HG02571 (cell line): ENCODE data around the gene TCOF1.

Experiments
- ATAC-seq: cut with Tn5 transposase; IDR thresholded peaks from one replicate; pipeline ENCODE4 v1.9.1; 2021; ENCODE audit warnings: mild to moderate bottlenecking, moderate library complexity; ENCODE audit not compliant: unreplicated experiment

Gene TCOF1

DNA sequence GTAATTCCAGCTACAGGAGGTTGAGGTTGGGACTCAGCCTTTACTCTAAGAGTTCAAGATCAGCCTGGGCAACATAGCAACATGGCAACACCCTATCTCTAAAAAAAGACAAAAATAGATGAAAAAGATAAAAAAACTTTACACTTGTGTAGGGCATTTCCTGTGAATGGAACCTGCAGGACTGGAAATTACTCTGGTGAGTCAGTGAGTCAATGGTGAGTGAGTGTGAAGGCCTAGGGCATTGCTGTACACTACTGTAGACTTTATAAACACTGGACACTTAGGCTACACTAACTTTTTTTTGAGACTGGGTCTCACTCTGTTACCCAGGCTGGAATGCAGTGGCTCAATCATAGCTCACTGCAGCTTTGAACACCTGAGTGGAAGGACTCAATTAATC lies 35.3 kb upstream of the TCOF1 start:
- ATAC-seq: no peak

DNA sequence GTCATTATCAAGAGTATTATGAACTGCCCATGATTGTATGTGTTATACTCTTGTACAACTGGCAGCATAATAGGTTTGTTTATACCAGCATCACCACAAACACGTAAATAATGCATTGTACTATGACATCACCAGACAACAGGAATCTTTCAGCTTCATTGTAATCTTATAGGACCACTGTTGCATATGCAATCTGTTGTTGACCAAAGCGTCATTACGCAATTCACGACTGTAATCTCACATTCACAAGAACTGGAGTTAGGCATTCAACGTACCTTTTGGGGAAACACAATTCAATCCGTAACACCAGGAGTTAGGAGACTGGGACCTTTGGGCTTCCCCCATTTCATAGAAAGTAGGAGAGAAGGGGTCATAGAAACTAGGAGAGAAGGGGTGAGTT lies 34.4 kb upstream of the TCOF1 start:
- no peak for ATAC-seq

DNA sequence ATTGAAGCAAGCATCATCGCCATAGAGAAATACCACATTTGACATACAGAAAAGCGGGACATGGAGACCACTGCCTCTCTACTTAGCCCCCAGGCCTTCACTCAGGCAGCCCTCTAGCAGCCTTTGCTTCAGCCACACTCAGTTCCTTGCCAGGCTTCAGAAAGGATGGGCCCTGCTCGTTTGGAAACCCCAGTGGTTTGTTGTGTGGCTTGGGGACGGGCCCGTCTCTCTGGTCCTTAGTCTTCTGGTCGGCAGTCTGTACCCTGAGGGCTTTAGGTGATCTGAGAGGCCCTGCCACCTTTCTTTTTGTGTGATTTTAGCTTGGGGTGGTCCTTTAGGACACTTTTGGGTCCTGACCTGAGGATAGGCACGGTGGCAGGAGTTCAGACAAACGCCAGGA lies 33.7 kb upstream of the TCOF1 start:
- no peak for ATAC-seq

DNA sequence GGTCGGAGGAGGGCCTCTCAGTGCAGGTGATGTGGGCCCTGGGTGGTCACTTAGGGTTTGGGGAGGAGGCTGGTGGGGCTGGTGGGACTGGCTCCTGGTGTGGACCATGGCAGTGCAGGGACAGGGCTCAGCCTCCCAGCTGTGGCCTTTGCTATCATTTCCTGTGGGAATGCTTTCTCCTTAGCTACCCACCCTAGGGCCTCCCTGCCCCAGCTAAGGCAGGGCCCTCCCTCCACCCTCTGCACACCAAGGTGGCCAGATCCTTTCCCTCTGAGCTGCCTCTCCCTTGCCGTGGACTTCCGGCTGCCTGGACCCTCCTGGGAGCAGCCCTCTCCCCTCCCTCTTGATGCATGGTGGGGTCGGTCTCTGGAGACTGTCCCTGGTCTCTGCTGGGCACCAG lies 32.1 kb upstream of the TCOF1 start:
- ATAC-seq: no peak

DNA sequence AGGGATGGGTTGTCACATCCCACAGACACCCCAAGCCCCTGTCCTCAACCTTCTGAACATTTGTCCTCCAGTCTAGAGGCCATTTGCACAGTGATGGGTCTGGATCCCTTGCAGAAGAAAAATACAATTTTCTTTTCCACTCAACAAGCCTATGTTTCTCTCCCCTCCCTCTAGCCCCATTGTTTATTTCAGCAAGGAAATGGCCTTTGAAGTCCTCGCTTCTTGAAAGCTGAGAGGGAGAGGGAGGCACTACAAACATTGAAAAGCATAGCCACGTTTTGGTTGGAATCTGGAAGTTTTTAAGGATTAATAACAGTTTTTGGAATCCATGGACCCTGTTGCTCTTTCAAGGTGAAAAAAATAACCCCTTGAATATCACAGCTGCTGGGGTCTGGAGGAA lies 30.8 kb upstream of the TCOF1 start:
- no peak for ATAC-seq

DNA sequence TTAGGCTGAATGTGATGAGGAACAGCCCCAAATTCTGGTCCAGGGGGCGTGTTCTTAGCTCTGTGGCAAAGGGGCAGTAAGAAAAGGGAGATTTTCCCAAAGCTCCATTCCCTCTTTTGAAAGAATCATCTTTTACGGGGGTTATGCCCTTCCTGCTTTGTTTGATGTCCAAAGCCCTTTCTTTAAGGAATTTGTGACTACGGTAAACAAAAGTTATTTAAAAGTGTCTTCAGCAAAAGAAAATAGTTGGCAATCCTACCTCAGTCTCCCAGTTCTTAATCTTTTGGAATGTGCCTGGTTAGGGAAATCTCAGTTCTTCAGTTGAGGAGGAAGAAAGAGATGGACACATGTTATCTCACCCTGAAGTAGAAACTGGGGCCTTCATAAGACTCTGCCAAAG lies 30.4 kb upstream of the TCOF1 start:
- no peak for ATAC-seq

DNA sequence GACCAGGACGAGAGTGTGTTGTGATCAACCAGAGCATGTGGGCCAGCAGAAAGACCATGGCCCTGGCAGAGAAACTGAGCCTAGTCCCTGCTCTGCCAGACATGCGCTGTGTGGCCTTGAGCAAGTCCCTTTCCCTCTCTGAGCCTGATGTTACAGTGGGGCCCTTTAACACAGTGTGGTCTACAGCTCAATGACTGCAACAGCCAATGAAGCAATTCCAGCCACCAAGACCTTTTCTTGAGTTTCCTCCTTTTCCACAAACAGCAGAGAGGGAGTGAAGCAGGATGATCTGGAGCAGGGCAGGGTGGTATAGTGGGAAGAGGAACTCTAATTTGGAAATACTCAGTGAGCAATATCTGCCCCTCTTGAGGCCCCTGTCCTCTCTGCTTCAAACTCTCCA lies 29.0 kb upstream of the TCOF1 start:
- no peak for ATAC-seq

DNA sequence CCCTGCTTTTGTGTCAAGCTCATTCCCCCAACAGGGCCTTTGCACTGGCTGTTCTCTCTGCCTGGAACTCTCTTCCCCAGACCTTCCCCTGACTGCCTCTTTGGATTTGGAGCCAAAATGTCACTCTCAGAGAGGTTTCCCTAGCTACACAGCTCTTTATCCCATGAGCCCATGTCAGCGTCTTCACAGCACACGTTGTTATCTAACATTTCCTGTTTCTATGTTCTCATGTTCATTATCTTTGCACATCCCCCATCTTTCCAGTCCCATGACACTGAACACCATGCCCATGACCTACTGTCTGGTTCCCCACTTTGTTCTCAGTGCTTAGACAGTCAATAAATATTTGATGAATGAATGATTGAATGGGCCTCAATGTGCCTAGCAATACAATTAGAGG lies 28.5 kb upstream of the TCOF1 start:
- ATAC-seq: no peak

DNA sequence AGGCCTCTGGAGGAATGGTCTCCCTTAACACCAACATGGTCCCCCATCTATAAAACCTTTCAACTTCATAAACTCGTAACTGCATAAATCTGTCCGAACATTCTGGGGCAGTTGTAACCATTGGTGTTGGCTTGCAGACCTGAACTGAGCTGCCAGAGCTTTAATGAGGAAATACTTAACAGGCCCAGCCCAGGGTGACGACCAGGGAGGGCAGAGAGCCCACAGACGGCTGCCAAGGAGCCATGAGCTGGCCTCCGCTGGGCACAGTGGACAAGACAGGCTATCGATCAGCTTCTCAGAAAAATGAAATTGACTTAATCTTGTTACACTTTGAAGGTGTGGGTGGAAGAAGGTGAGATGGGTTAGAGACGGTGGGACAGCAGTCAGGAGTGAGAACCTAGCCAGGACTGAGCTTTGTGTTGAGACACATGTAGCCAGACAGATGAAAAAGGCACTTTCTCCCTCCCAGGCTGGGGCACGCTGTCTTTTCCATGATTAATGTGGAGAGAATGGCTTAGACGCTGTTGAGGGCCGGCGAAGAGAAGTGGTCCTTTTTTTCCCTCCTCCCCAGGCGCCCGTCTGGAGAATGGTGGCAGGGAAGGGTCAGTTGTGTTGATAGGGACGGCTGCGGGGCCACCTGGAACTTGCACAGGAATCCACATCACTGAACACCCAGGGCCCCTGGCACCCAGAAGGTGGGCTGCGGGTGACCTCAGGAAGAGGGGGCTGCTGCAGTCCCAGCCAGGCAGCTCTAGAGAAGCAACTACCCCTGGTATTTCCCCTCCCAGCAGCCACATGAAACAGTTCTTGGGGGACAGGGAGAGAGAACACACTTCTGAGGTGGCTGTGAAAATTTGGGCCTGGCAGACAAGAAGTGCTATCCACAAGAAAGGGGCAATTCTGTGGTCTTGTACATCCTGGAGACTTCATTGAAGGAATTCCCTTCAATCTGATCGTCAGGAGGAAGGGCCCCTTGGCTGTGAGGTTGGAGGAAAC lies 27.3 kb upstream of the TCOF1 start:
- ATAC-seq: no peak

DNA sequence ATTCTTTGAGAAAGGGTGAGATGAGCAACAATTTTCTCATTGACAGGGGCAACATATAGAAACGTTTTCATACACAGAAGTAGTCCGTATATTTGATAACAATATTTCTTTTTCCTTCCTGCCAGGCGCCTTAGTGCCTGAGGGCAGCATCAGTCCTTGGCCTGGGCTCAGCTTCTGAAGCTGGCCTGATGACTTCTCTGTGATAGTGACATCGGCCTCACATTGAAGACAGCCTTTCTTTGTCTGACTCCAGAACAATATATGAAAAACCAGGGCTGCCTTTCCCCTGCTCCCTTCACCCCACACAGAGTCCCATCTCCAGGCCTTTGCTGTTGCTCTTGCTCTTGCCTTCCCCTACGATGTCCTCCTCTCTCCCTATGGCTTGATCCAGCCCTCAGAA lies 24.1 kb upstream of the TCOF1 start:
- no peak for ATAC-seq

DNA sequence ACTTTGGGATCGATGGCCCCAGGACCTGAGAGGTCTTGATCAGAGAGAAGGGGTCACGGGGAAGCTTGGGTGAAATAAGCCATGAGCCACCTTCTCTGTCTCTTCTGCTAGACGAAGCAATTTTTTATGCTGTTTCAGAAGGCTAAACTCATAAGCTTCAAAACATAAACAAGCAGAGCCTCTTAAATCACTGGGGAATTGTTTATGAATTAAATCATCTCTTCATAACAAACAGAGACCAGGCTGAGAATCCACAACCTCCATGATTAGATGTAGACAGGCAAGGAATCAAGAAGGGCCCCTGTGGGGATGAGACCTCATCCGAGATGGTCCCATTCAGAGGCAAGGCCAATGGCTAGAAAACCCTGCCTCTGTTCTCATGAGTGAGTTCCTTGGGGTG lies 21.7 kb upstream of the TCOF1 start:
- ATAC-seq: no peak

DNA sequence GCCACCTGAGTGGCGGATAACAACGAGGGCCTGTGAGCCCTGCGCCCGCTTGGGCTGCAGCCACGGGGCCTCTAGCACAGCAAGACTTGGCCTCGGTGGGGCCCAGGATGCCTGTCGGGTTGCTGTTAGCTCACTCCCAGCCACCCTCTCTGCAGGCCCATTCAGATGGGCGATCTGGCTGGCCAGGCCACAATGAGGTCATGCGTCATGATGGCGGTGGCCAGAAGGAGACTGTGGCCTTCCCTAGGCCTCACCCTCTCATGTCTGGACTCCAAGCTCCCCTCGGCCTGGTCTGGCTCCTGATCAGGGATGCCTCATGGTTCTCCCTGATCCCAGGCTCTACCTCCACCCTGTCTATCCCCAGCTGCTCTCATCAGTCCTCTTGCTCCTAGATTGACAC lies 19.0 kb upstream of the TCOF1 start:
- no peak for ATAC-seq

DNA sequence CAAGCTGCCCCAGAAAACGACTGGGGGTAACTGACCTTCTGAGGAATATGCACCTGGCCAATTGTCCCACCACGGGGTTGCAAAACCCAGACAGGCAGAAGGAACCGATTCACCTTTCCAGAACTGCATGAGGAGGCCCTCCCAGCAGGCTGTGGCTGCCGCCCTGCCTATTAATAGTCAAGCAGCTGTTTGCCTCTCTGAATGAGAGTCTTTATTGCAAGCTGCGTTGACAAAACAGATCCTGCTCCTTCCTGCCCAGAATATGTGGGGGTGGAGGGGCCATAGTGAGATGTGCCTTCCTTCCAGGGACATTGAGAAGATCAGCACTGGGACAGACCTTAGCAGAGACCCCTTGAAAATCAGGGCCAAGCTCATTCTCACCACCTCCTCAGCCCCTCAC lies 18.3 kb upstream of the TCOF1 start:
- no peak for ATAC-seq

DNA sequence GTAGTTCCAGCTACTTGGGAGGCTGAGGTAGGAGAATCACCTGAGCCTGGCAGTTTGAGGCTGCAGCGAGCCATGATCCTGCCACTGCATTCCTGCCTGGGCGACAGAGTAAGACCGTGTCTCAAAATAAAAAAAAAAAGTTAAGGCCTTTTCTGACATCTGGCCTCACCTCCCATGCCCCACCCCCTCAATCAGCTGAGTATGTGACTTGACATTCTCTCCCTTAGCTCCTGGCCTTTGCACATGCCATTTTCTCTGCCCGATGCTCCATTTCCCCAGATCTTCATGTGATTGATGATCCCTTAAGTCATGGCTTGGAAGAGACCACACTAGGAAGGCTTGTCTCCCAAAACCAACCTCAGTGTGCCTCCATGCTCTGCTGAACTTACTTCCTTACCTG lies 17.7 kb upstream of the TCOF1 start:
- ATAC-seq: no peak

DNA sequence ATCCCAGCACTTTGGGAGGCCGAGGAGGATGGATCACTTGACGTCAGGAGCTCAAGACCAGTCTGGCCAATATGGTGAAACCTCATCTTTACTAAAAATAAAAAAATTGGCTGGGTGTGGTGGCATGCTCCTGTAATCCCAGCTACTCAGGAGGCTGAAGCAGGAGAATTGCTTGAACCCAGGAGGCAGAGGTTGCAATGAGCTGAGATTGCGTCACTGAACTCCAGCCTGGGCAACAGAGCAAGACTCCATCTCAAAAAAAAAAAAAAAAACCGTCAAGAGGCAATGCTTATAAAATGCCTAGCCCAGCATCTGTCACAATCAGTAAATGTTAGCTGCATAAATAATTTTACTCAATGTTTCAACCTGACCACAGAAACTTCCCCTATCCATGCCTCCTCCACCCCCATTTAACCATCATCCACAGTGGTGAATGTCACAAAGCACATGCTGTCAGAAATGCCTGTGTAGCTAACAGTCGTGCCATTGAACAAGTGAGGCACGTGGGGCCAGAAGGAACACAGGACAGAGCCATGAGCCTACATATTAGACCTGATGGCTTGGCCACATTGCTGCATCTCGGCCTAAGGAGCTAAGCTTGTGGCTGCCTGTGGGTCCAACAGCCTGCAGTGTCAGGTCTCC lies 16.8 kb upstream of the TCOF1 start:
- no peak for ATAC-seq

DNA sequence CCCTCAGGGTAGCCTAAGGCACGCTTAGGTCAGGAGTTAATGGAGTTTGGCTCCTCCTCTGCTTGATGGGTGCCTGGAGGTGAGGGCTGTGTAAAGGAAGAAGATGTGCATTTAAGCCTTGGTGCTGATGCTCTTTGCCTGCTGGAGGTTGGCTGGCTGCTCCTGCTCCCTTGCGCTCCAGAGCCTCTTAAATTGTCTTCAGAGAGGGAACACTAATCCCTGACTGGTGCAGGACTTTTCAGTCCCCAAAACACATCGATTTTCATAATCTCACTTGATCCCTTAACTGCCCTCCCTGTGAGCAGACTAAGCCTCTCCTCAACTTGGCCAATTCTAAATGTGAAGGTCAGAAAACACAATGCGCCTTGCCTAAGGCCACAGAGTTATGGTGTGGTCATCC lies 16.2 kb upstream of the TCOF1 start:
- no peak for ATAC-seq

DNA sequence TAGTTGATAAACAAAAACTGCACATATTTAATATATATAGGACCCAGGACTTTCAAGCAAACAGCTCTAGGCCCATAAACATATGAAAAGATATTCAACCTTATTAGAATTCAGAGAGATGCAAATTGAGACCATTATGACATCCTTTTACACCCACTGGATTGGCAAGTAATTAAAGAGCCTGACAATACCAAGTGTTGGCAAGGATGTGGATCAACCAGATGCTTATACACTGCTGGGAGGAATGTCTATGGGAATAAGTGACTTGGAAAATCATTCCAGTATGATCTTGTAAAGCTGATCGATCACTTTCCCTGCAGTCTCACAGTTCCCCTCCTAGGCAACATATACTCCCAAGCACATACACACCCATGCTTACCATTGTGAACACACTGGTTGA lies 15.5 kb upstream of the TCOF1 start:
- no peak for ATAC-seq

DNA sequence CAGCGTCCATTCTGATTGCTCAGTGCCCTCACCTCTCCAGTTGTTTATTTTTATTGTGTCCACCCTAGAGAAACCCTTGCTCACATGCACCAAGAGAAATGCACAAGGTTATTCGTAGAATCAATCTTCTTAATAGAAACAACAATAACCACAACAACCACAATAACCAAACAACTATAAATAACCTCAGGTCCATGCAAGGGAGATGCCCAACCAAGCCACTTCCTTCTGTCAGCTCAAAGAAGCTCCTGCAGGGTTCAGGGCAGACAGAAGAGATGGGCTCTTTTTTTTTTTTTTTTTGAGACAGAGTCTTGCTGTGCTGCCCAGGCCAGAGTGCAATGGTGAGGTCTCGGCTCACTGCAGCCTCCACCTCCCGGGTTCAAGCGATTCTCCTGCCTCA lies 14.9 kb upstream of the TCOF1 start:
- ATAC-seq: no peak

DNA sequence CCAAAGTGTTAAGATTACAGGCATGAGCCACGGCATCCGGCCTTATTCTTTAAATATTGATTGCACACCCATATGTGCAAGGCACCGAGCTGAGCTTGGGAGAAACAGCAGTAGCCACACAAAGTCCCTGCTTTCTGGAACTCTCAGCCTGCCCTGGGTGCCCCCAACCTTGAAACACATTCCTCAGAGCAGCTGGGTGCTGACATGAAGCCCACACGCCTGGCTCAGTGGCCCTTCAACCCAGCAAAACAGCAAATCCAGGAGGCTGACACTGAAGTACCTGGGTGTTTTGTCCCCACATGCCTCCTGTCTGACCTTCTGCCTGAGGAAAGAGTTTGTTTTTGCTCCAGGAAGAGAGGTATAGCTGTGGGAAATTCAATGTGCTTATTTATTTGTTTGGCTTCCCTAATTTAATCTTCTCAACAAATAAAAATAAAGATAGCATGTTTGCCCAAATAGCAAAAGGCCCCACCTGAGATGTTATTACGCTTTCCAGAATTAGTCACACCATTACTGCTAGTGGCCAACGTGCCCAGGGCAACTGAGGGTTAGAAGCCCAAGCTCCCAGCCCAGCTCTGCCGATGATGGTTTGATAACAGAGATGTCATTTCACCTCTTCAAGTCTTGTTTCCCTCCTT lies 13.4 kb upstream of the TCOF1 start:
- no peak for ATAC-seq

DNA sequence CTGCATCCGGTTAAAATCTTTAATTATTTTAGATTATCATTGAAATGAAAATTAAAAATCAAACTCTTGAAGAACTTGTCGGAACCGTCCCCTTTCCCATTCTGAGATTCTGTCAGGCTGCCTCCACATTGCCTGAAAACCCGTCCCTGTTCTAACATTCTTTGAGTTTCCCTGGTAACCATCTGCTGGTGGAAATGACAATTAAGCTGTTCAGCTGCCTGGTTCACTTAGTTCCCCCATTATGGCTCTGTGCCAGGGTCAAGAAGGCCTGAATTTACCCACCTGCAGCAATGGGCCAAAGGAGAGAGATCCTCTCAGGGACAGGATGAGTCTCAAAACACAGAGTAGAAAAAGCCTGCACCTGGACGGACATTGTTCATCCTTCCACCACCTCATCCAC lies 11.8 kb upstream of the TCOF1 start:
- no peak for ATAC-seq

DNA sequence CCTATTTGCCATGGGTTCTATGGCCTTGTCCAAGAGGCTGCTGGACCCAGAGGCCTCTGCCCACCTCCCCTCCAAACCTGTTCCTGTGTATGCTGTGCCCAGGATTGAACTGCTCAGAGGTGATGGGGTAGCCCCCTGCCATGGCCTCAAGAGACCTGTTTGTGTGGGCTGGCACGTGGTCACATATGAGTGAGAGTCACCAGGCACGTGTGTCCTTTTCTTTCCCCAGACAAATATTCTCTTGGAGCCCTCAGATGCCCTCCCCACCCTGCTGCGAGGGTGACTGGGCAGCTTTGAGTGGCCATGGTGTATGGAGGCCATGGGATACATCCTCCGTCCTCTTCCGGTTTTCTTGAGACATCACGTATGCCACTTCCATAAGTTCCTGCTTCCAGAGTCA lies 10.9 kb upstream of the TCOF1 start:
- ATAC-seq: no peak

DNA sequence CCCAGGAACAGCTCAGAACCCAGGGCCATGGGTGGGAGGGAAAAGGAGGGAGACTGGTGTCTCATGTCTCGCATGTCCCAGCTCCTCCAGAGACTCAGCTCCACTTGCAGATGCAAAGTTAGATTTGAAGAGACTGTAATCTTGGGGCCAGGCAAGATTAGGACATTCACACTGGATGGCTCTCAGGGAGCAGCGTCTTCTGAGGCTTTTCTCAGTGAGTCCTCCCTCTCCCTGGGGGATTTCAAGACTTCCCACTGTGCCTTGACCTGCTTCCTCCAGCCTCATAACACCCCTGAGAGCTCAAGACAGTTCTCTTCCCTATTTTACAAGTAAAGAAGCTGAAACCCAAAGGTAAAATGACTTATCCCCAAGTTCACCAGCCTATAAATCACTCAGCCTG lies 10.5 kb upstream of the TCOF1 start:
- ATAC-seq: no peak
